GM18909 (cell line): ENCODE data around the gene C19orf67.
A peak's percentile ranks its signal among the peaks of the same experiment; 100 is the strongest.

Source experiments
- ATAC-seq: cut with Tn5 transposase; IDR thresholded peaks from one replicate; pipeline ENCODE4 v1.9.1; 2021; ENCODE audit warnings: mild to moderate bottlenecking; ENCODE audit not compliant: unreplicated experiment, poor library complexity

Gene C19orf67

GRCh38 chr19:14031719-14032480 is 53.7 kb downstream of the C19orf67 start, which contains the start of gene IL27RA:
Gene IL27RA (plus strand): TSS chr19:14031762. CDS start chr19:14031873, 111 bp downstream.
- peak; percentile 65 for ATAC-seq
